Esophagus squamous epithelium (tissue), 4 donors: ENCODE measurements around the gene OPALIN.

Experiments used
- CTCF ChIP-seq, 6 experiments: fragments of 450-650 bp in 4 of 6; fragments of 200-600 bp in 2 of 6; sonication (generic) in 2 of 6; IDR thresholded peaks; one replicate each; pipeline ENCODE4 v1.5.1; 2016 to 2019; ENCODE audit warnings: antibody characterized with exemption in 6 of 6, mild to moderate bottlenecking in 4 of 6, moderate library complexity in 4 of 6
- POLR2A ChIP-seq, 4 donors: fragments of 450-650 bp; IDR thresholded peaks; one replicate each; pipeline ENCODE4 v1.6.1; 2017; ENCODE audit warnings: antibody characterized with exemption in 4 of 4, mild to moderate bottlenecking in 4 of 4, moderate library complexity in 3 of 4

- TF ChIP-seq CTCF (IDR thresholded peaks at IDR 0.05), result no peak
- TF ChIP-seq POLR2A (IDR thresholded peaks at IDR 0.05), result no peak
Observed at GRCh38 chr10:96408201-96408600, 49.4 kb upstream of the OPALIN start.
